Stimulated activated memory B cell treated with anti-CD40 and anti-IgM and Interleukin-4, amounts not matched to agents 10 μg/mL and 1 μg/mL and 100 μg/mL, for 72 hours (primary cell): Measurements from ENCODE around the gene RTN4RL2.
A peak's percentile ranks its signal among the peaks of the same experiment; 100 is the strongest.

Experiments used
- ATAC-seq: fragments of 150-1000 bp; cut with Tn5 transposase; 2 replicates; pipeline ENCODE4 v1.10.0; 2021
- H3K27ac Mint-ChIP-seq: one replicate; pipeline ENCODE4 v1.8.0; 2022; ENCODE audit warnings: mild to moderate bottlenecking, mixed read lengths
- H3K27me3 Mint-ChIP-seq: one replicate; pipeline ENCODE4 v1.8.0; 2022; ENCODE audit warnings: mixed read lengths
- H3K36me3 Mint-ChIP-seq: one replicate; pipeline ENCODE4 v1.8.0; 2022; ENCODE audit warnings: mixed read lengths
- H3K4me1 Mint-ChIP-seq: one replicate; pipeline ENCODE4 v1.8.0; 2022; ENCODE audit warnings: mixed read lengths
- H3K4me3 Mint-ChIP-seq: one replicate; pipeline ENCODE4 v1.8.0; 2022; ENCODE audit warnings: mild to moderate bottlenecking, moderate library complexity, mixed read lengths
- H3K9me3 Mint-ChIP-seq: one replicate; pipeline ENCODE4 v1.8.0; 2022; ENCODE audit warnings: mixed read lengths

Gene RTN4RL2

DNA sequence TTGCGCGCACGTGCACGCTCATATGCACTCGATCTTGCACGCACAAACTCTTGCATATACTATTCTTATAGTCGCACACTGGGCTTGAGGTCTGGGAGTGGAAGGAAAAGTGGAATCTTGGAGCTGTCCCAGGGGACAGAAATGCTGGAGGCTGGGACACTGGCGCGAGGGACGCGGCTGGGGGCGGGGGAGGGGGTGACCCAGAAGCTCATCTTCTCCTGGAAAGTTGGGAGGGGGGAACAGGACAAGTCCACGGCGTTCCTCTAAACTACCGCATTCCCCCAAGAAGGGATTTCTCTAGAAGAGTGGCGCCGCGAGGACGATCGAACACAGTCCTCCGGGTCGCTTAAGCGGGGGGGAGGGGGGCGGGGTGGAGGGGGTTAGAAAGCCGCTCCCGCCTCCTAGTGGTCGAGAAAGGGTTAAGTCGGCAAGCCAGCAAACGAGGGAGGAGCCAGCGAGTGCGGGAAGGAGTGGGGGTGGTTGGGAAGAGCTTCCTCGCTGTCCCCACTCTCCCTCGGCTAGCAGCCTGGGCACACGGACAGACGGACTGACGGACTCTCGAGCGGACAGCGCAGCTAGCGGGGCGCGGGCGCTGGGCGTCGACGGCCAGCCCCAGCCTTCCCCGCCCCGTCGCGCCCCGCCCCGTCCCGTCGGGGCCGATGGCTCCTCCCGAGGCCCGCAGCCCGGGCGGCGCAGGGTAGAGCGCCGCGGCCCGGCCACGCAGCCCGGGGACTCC lies at the start of gene RTN4RL2:
Gene RTN4RL2 (plus strand): TSS at position 507 of the 736 bp plus-strand sequence. CDS start 338 bp downstream, outside the sequence.
- H3K4me3 Mint-ChIP-seq: peak within 1 kb of the TSS; percentile 67
- no peak within 1 kb of the TSS for H3K27ac Mint-ChIP-seq
- H3K27me3 Mint-ChIP-seq: peaks cover 36% of the 10 kb centered on the region
- H3K36me3 Mint-ChIP-seq: no peaks in the 10 kb centered on the region
- H3K9me3 Mint-ChIP-seq: no peaks in the 10 kb centered on the region
- ATAC-seq: no peak
- peaks cover 31% of the 10 kb centered on the region for H3K4me1 Mint-ChIP-seq

DNA sequence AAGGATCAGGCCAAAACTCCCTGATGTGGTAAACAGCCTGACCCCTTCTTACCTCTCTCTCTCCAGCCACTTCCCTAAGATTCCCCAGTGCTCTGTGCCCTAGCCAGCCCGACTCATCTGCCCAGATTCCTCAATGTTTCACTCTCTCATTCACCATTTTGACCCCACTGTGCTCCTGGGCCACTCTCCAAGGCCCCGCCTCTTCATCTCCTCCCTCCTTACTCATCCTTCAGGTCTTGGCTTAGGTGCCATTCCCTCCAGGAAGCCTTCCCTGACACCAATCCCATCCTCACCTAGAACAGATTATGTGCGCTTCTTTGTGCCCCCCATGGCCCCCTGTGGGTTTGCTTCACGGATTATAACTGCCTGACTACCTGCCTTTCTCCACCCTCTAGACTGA lies 46.6 kb upstream of the RTN4RL2 start:
- H3K27me3 Mint-ChIP-seq: no peaks in the 10 kb centered on the region
- H3K9me3 Mint-ChIP-seq: no peaks in the 10 kb centered on the region
- H3K36me3 Mint-ChIP-seq: peaks cover 94% of the 10 kb centered on the region
- H3K4me1 Mint-ChIP-seq: peaks cover 18% of the 10 kb centered on the region
- ATAC-seq: no peak
- H3K27ac Mint-ChIP-seq: no peak overlapping the region
- H3K4me3 Mint-ChIP-seq: no peak overlapping the region

DNA sequence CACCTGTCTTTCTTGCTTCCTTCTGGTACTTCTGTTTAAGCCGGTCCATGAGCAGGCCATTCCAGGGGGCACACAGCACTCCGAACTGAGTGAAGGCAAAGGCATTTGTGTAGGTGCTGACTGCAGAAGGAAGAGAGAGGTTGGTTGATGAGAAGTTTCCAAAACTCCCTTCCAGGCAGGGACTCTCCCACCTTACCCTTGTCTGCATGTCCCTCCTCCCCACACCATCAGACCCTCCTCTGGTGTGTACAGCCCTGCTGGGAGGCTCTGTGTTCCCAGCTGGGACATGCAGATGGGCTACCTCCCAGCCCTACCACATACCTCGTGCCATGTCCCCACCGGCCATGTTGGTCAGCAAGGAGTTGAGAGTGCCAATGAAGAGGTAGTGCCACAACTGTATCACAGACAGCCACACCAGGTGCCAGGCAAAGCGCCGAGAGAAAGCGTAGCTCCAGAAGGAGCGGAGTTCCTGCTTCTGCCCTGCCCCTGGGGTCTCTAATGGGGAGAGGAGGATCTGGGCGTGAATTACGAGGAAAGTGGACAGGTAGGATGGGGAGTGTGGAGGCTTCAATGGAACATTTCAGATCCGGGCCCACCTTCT lies 45.6 kb upstream of the RTN4RL2 start:
- peaks cover 92% of the 10 kb centered on the region for H3K36me3 Mint-ChIP-seq
- no peak overlapping the region for H3K4me3 Mint-ChIP-seq
- ATAC-seq: no peak
- H3K27me3 Mint-ChIP-seq: no peaks in the 10 kb centered on the region
- H3K27ac Mint-ChIP-seq: no peak overlapping the region
- no peaks in the 10 kb centered on the region for H3K9me3 Mint-ChIP-seq
- H3K4me1 Mint-ChIP-seq: peaks cover 13% of the 10 kb centered on the region

DNA sequence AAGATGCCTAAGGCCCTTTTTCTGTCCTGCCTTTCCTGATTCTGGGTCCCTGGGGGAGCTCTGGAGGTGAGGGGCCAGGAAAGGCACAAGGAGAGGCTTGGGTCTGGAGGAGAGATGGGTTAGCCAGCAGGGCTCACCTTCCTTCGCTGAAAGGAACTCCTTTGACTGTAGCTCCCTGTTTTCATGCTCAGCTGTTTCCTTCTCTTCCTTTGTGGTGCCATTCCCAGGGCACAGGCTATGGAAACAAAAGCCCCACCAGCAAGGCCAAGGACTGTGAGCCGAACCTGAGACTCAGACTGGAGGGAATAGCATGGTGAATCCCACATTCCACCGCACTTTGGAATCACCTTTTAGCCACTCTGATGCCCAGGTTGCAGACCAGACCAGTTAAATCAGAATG lies 43.9 kb upstream of the RTN4RL2 start:
- no peak for ATAC-seq
- no peaks in the 10 kb centered on the region for H3K9me3 Mint-ChIP-seq
- H3K36me3 Mint-ChIP-seq: peaks cover 93% of the 10 kb centered on the region
- no peaks in the 10 kb centered on the region for H3K27me3 Mint-ChIP-seq
- no peak overlapping the region for H3K27ac Mint-ChIP-seq
- H3K4me1 Mint-ChIP-seq: peaks cover 13% of the 10 kb centered on the region
- no peak overlapping the region for H3K4me3 Mint-ChIP-seq

DNA sequence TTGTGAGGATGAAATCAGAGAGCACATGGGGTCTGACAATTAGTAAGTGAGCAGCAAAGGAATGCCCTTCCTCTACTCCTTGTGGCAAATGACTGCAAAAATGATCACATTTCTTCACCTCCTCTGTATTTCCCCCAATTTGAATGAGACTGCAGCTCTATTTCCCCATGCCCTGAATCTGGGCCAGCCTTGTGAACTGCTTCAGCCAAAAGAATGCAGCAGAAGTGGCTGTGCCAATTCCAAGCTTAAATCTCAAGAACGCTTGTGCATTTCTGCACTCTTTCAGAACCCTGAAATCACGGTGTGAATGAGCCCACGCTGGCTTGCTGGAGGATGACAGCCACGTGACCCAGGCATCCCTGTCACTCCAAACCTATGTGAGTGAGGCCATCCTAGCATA lies 43.3 kb upstream of the RTN4RL2 start:
- no peak overlapping the region for H3K4me3 Mint-ChIP-seq
- H3K9me3 Mint-ChIP-seq: no peaks in the 10 kb centered on the region
- no peaks in the 10 kb centered on the region for H3K27me3 Mint-ChIP-seq
- H3K36me3 Mint-ChIP-seq: peaks cover 93% of the 10 kb centered on the region
- no peak for ATAC-seq
- peaks cover 13% of the 10 kb centered on the region for H3K4me1 Mint-ChIP-seq
- no peak overlapping the region for H3K27ac Mint-ChIP-seq

DNA sequence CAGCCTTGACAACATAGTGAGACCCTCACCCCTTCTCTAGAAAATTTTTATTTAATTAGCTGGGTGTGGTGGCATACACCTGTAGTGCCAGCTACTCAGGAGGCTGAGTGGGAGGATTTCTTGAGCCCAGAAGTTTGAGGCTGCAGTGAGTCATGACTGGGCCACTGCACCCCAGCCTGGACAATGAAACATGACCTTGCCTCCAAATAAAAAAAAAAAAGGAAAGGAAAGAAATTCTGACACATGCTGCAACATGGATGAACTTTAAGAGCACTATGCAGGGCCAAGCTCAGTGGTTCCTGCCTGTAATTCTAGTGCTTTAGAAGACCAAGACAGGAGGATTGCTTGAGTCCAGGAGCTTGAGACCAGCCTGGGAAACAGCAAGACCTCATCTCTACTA lies 42.2 kb upstream of the RTN4RL2 start:
- no peaks in the 10 kb centered on the region for H3K27me3 Mint-ChIP-seq
- no peak overlapping the region for H3K27ac Mint-ChIP-seq
- peaks cover 19% of the 10 kb centered on the region for H3K4me1 Mint-ChIP-seq
- H3K9me3 Mint-ChIP-seq: no peaks in the 10 kb centered on the region
- peaks cover 94% of the 10 kb centered on the region for H3K36me3 Mint-ChIP-seq
- no peak for ATAC-seq
- no peak overlapping the region for H3K4me3 Mint-ChIP-seq

DNA sequence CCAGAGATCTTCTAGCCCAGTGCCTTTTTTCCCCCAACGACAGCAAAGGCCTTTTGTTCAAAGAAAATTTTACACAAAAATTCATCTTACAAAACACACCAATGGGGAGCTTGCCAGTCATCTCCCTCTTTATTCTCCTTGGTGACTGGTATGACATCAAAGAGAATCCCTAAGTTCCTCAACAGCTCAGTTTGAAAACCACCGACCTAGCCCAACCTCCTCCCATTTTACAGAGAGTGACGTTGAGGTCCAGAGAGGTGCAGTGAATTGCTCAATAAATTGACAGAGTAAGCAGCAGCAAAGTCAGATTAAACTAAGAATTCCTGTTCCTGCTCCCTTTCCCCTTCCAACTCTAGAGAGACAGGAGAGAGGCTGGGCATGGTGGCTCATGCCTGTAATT lies 41.2 kb upstream of the RTN4RL2 start:
- Mint-ChIP-seq H3K4me1 (peaks cover 22% of the 10 kb centered on the region), H3K27me3 (no peaks in the 10 kb centered on the region), H3K4me3 (no peak overlapping the region), H3K9me3 (no peaks in the 10 kb centered on the region), H3K36me3 (peaks cover 94% of the 10 kb centered on the region), H3K27ac (no peak overlapping the region)
- no peak for ATAC-seq

DNA sequence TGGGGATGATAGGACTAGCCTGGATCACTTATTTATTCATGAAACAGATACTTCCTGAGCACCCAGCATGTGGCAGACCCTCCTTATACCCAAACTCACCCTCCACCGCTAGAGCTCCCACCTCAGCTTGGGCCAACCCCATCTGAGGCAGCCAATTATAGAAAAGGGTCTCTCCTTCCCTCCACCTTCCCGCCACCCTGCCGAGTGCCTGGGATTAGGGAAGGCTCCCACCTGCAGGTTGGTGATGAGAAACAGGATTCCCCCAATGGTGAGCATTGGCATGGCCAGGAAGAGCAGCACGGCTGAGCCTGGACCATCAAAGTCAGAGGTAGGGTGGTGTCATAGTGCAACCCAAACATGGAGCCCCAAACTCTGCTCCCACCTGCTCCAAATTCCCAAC lies 39.3 kb upstream of the RTN4RL2 start:
- no peak overlapping the region for H3K27ac Mint-ChIP-seq
- ATAC-seq: no peak
- peaks cover 83% of the 10 kb centered on the region for H3K36me3 Mint-ChIP-seq
- H3K4me3 Mint-ChIP-seq: no peak overlapping the region
- no peaks in the 10 kb centered on the region for H3K9me3 Mint-ChIP-seq
- H3K27me3 Mint-ChIP-seq: no peaks in the 10 kb centered on the region
- H3K4me1 Mint-ChIP-seq: peaks cover 38% of the 10 kb centered on the region

DNA sequence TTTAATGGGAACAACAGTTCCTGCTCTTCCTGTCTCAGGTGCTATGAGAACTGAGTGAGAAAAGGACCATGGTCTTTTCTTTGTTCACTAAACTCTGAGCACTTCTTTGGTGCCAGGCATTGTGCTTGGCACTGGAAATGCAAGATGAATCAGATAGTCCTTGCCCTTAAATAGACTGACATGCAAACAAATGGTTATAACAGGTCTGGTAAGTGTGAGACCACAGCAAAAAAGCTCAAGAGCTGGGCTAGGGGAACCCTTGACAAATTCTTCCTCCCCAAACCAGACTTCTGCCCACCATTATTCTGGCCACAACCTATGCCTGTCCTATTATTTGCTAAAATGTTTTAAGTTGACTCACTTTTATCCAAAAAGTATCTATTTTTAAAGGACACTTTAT lies 38.5 kb upstream of the RTN4RL2 start:
- Mint-ChIP-seq H3K36me3 (peaks cover 76% of the 10 kb centered on the region), H3K4me1 (peaks cover 41% of the 10 kb centered on the region), H3K27me3 (no peaks in the 10 kb centered on the region), H3K4me3 (no peak overlapping the region), H3K9me3 (no peaks in the 10 kb centered on the region), H3K27ac (no peak overlapping the region)
- no peak for ATAC-seq

DNA sequence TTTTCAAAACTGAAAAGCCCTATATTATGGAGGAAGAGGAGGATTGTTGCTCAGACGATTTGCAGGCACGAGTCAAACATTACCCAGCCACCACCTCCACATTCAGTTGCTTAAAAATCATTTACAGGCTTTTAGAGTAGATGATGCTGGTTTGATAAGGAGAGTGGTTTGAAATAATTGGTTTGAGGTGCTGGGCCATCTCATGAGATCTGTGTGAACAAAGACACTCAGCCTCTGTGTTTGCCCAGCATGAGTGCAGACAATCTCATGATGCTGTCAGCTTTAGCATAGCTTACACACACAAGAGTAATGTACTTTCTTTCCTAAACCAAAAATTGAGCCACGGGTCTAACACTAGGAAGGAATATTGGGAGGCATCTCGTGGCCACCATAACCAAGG lies 37.7 kb upstream of the RTN4RL2 start:
- Mint-ChIP-seq H3K9me3 (no peaks in the 10 kb centered on the region), H3K36me3 (peaks cover 67% of the 10 kb centered on the region), H3K27ac (no peak overlapping the region), H3K4me1 (peaks cover 50% of the 10 kb centered on the region), H3K4me3 (no peak overlapping the region), H3K27me3 (no peaks in the 10 kb centered on the region)
- no peak for ATAC-seq

DNA sequence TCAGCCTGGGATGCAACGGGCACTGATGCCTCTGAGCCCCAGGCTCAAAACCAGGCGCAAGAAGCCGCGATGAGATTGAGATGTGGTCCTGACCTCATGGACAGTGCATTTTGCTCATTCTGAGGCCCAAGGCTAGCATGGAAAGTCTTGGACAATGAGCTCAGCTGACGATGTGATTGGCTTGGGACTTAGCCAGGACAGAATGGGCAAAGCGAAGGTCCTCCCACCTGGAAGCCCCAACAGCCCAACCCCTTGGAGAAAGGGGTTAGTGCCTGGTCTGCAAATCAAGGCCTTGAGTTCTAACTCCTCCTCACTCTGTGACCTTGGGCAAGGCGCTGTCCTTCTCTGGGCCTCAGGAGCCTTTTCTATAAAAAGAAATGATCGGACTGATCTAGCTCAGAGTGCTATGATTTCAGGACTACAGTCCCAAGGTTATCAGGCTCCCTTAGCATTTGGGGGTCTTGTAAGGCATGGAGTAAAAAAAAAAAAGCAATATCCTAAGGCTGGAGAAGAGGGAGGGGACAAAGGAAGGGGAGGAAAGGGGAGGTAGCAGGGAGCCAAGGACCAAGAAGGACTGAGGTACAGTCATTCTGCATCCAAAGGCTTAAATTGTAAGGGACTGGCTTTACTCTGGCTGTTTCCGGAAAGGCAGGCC lies 36.1 kb upstream of the RTN4RL2 start:
- ATAC-seq: no peak
- no peaks in the 10 kb centered on the region for H3K9me3 Mint-ChIP-seq
- peaks cover 55% of the 10 kb centered on the region for H3K36me3 Mint-ChIP-seq
- peak overlapping the region; percentile 91 for H3K27ac Mint-ChIP-seq
- H3K4me1 Mint-ChIP-seq: peaks cover 53% of the 10 kb centered on the region
- H3K27me3 Mint-ChIP-seq: no peaks in the 10 kb centered on the region
- peak overlapping the region; percentile 93 for H3K4me3 Mint-ChIP-seq

DNA sequence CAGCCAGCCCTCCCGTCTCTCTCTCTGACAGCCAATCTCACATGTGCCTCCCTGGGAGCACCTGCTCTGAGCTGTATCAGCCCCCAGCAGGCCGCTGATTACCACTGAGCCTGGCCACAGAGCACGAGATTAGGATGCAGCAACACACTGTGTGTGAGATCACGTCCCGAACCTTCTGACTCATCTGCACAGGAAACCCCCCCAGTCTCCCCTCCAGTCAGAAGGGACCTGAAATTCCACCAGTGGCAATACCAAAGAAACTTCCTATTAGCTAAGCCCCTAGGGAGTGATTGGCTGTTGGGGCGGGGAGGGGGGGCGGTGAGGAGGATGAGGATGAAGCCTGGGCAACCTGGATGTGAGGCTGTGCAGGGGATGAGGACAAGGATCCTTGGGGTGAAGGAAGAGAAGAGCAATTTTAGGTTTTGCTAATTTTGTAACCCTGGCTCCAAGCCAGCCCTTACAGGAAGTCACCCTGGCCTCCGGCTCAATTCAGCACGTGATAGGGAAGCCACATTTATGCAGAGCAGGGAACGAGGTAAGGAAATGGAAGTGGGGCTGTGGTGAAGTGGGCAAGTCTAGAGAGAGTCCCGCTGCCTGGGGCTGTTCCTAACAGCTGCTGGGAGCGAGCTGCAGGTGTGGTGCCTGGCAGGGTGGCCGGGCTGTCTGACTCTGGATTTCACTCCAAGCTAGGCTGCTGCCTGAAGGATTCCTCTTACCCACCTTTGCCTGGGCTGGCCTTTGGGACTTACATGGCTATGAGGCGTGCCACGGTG lies 35.4 kb upstream of the RTN4RL2 start:
- H3K27ac Mint-ChIP-seq: peak overlapping the region; percentile 91
- peaks cover 50% of the 10 kb centered on the region for H3K36me3 Mint-ChIP-seq
- peak overlapping the region; percentile 93 for H3K4me3 Mint-ChIP-seq
- H3K9me3 Mint-ChIP-seq: no peaks in the 10 kb centered on the region
- H3K4me1 Mint-ChIP-seq: peaks cover 53% of the 10 kb centered on the region
- no peaks in the 10 kb centered on the region for H3K27me3 Mint-ChIP-seq
- ATAC-seq: peak; percentile 96

DNA sequence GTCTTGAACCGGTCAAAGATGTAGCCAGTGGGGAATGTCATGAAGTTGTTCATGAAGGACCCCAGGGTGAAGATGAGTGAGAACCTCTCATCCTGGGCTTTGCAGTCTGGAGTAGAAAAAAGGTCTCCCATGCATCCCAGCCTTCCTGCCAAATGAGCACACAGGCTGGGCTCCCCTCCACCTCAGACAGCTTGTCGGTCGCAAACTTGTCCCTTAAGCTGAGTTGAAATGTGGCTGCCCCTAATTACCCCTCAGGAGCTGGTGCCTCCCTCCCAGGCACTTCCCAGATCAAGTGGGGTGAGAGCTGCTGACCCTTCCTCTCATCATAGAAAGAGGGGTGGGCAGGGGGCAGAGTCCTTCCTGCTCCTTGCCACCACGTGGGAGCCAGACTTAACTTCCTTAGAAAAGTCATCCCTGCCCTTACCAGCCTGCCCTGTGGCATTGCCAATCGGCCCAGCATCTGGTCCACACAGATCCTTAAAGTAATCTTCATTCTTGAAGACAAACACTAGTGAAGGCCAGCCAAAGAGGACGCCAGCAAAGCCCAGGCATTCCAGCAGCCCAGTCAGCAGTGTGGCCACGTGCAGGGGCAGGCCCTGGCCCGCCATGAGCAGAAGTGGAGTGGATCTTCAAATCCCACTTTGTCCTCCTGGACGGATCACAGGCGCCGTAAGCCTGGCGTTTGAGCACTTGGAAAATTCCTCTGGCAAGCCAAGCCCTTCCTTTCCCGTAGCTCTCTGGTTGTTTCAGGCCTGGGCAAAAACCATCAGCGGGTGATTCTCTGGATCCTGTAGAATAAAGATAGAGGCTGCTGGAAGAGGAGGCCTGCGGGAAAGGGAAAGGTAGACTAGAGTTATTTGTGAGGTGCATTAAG lies 34.5 kb upstream of the RTN4RL2 start:
- Mint-ChIP-seq H3K27me3 (no peaks in the 10 kb centered on the region), H3K4me1 (peaks cover 53% of the 10 kb centered on the region), H3K9me3 (no peaks in the 10 kb centered on the region), H3K36me3 (peaks cover 42% of the 10 kb centered on the region), H3K4me3 (peak overlapping the region; percentile 93), H3K27ac (peak overlapping the region; percentile 91)
- ATAC-seq: no peak

DNA sequence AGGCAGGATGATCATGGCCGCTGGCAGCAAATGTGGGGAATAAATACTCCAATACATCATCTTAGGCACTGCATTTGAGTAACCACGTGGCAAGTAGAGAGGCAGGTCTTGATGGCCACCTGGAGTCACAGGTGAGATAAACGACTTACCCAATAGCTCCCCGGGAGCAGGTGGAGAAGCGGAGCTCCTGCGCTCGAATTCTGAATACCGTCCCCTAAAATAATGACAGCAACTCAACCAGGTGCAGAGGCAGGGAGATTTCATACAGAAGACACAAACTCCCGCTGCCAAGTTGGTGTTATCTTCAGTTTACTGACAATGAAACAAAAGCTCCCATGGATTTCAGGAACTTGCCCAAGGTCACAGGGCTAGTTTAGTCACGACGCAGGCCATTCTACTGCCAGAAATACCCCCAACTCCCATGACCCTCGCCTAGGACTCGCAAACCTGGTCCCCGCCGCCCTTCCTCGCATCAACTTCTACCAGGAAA lies 33.8 kb upstream of the RTN4RL2 start:
- Mint-ChIP-seq H3K4me1 (peaks cover 53% of the 10 kb centered on the region), H3K36me3 (peaks cover 35% of the 10 kb centered on the region), H3K27me3 (no peaks in the 10 kb centered on the region), H3K4me3 (peak overlapping the region; percentile 93), H3K27ac (peak overlapping the region; percentile 91), H3K9me3 (no peaks in the 10 kb centered on the region)
- no peak for ATAC-seq
